Hematopoietic multipotent progenitor cell treated with erythropoietin and hydrocortisone succinate and interleukin-3 and kit ligand, for 15 days (in vitro differentiated cells): ENCODE measurements around the gene SUPT7L.
A peak's percentile ranks its signal among the peaks of the same experiment; 100 is the strongest.

Source experiments
- DNase-seq: peaks from one replicate; pipeline ENCODE4 v3.0.0-alpha.2; 2015; ENCODE audit warnings: low spot score

SUPT7L gene, protein sequence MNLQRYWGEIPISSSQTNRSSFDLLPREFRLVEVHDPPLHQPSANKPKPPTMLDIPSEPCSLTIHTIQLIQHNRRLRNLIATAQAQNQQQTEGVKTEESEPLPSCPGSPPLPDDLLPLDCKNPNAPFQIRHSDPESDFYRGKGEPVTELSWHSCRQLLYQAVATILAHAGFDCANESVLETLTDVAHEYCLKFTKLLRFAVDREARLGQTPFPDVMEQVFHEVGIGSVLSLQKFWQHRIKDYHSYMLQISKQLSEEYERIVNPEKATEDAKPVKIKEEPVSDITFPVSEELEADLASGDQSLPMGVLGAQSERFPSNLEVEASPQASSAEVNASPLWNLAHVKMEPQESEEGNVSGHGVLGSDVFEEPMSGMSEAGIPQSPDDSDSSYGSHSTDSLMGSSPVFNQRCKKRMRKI

GRCh38 chr2:27663285-27664153, at the start of gene SUPT7L, which contains the start of gene SLC4A1AP:
Gene SUPT7L (minus strand): TSS chr2:27663614. CDS start chr2:27662192, 1,422 bp downstream.
Gene SLC4A1AP (plus strand): TSS chr2:27663889. CDS start chr2:27663915, 26 bp downstream.
- peak; percentile 87 for DNase-seq

- no peak for DNase-seq
Observed at GRCh38 chr2:27713201-27713600, 49.8 kb upstream of the SUPT7L start.

- DNase-seq = no peak
Observed at GRCh38 chr2:27712522-27712921, 49.1 kb upstream of the SUPT7L start.

DNA sequence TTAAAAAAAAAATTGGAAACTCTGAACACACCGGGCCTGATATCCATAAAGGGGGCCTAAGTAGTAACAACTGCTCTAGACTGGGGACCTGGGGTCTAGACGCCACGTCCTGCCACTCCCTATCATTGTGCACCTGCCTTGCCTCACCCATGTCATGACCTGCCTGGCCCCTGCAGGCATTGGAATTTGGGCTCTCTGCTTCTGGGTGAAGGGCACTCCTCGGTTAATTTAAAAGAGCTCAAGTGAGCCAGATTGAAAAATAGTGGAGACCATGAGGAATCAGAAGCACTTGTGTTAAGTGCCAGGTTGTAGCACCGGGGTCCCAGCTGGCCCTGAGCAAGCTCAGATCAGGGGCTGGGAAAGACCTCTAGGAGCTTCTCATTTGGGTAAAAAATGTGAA, 48.4 kb upstream of the SUPT7L start:
- no peak for DNase-seq

- no peak for DNase-seq
Observed at GRCh38 chr2:27710640-27711430, 47.4 kb upstream of the SUPT7L start.

GRCh38 chr2:27709960-27710575, 46.7 kb upstream of the SUPT7L start:
- no peak for DNase-seq

DNA sequence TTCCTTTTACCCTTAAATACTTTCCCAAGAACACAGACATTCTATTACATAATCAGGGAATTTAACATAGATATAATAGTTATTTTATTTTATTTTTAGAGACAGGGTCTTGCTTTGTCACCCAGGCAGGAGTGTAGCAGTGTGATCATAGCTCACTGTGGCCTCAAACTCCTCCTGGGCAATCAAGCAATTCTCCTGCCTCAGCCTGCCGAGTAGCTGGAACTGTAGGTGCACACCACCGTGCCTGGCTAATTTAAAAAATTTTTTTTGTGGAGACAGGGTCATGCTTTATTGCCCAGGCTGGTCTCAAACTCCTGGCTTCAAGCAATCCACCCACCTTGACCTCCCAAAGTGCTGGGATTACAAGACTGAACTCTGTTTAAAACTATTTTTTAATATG, 45.9 kb upstream of the SUPT7L start:
- no peak for DNase-seq

DNA sequence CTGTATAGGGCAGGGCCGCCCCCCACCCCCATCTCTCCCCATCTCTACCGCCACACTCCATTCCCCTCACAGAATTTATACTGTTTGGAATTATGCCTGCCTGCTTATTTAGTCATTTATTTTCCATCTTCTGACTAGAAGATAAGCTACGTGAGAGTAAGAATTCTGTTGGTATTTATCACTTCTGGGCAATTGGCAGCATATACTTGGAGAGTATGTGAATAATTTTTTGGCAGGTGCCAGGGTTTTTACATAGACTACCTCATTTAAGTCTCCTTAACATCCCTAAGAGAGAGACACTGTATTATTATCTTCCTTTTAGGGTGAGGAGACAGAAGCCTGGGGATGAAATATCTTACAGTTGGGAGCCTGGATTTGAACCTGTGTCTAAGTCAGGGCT, 45.3 kb upstream of the SUPT7L start:
- no peak for DNase-seq

DNA sequence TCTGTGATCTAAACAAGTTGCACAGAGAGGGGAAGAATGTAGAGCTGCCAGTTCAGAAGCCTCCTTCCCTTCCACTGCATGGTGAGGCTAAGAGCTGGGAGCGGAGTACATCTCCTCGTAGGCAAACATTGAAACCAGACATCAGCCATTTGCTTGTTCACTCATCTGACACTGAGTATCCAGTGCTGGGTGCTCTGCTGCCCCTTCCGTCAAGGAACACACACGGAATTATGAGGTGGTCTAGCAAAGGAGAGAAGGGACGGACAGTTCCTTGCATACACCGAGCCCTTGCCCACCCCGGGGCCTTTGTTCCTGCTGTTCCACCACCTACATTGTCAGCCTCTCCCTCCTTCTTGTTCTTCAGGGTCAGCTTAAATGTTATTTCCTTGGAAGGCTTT, 44.8 kb upstream of the SUPT7L start:
- DNase-seq = no peak

GRCh38 chr2:27707462-27708256, 44.2 kb upstream of the SUPT7L start:
- DNase-seq = no peak

- DNase-seq = no peak
Observed at GRCh38 chr2:27705851-27706622, 42.6 kb upstream of the SUPT7L start.

DNA sequence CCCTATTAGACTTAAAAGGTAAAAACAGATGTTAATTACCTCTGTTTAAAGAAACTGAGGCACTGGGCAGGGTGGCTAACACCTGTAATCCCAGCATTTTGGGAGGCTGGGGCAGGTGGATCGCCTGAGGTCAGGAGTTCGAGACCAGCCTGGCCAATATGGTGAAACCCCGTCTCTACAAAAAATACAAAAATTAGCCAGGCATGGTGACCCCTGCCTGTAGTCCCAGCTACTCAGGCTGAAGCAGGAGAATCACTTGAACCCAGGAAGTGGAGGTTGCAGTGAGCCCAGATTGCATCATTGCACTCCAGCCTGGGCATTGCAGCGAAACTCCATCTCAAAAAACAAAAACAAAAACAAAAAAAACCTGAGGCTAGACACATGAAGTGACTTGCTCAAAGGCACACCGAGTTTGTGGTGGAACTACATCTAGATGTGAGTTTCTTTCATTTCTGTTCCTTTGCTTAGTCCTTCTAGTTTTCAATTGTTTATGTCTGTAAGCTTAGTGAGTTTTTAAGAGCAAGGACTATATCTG, 41.0 kb upstream of the SUPT7L start:
- no peak for DNase-seq

GRCh38 chr2:27703638-27704341, 40.4 kb upstream of the SUPT7L start:
- peak; percentile 82 for DNase-seq

DNA sequence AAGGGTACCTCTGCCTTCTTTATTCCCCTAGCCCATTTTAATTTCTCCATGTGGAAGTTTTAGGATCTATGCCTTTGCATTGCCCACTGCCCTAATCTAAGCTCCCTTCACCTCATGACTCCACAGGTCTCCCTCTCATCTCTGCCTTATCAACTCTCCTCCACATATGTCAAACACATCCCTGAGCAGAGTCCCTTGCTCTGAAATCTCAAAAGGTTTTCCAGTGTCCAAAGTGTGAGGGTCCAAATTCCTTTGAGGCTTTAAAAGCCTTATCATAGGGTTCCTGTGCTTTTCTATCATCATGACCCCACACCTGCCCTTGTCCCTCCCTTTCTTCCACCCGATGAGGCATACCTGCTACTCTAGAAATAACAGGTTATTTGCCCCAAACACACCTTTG, 38.9 kb upstream of the SUPT7L start:
- no peak for DNase-seq

GRCh38 chr2:27701676-27702075, 38.3 kb upstream of the SUPT7L start:
- DNase-seq = no peak

GRCh38 chr2:27697660-27698059, 34.2 kb upstream of the SUPT7L start:
- DNase-seq = no peak

- DNase-seq = no peak
Observed at GRCh38 chr2:27690052-27690451, 26.6 kb upstream of the SUPT7L start.

GRCh38 chr2:27689424-27689823, 26.0 kb upstream of the SUPT7L start:
- no peak for DNase-seq

GRCh38 chr2:27687232-27687631, 23.8 kb upstream of the SUPT7L start:
- no peak for DNase-seq
